HG03378 (cell line): Measurements from ENCODE around the gene CD40.

Experiments used
- ATAC-seq: cut with Tn5 transposase; IDR thresholded peaks from one replicate; pipeline ENCODE4 v1.9.1; 2021; ENCODE audit warnings: mild to moderate bottlenecking, moderate library complexity; ENCODE audit not compliant: unreplicated experiment

Gene CD40

DNA sequence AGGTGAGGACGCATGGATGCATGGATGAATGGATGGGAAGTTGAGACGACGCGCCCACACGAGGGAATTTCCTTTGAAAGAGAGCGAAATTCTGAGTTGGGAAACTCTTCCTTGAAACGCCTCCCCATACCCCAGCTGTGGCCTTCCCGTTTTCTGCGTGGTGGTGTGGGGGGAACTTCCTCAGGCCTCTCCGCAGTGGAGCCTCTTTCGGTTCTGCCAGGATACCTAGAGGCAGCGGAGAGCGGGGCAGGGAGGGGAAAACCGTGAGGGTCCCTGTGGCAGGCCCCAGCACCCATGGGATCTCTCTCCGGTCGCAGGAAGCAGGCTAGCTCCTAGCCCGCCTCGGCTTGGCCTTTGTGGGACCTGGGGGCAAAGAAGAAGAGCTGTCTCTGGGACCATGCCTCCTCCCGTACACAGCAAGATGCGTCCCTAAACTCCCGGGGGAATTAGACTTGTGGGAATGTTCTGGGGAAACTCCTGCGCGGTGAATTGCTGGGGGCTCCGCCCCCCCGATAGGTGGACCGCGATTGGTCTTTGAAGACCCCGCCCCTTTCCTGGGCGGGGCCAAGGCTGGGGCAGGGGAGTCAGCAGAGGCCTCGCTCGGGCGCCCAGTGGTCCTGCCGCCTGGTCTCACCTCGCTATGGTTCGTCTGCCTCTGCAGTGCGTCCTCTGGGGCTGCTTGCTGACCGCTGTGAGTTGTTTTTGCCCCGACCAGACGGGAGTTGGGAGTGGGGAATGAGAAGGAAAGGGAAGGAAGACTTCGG lies at the start of gene CD40:
Gene CD40 (plus strand): TSS at position 611 of the 764 bp plus-strand sequence. CDS start 30 bp downstream, at position 641.
- no peak for ATAC-seq

DNA sequence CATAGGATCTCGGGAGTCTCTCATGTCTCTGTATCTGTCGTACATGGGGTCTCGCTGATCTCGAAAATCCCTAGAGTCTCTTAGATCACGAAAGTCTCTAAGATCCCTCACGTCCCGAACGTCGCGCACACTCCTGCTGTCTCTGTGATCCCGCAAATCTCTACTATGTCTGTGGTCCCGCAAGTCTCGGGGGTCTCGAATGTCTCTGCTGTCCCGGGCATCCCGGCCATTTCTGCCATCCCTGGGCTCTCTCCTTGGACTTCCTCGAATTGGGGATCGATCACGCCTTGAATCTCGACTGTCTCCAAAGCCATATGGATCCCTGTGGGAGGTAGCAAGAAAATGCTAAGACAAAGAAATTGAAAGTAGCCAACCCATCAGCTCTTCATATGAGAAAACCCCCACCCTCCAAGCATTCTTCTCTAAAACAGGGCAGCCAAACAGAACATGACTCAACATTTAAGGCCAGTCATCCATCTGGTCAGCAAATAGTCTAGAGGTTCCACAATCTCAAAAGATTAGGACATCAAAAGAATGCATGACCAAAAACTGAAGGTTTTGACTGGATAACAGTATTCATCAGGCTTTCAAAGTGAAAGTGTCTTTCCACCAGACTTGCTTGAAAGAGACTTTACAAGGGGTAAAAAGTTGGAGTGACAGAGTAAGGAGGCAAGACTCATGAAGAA lies 47.8 kb upstream of the CD40 start:
- no peak for ATAC-seq

DNA sequence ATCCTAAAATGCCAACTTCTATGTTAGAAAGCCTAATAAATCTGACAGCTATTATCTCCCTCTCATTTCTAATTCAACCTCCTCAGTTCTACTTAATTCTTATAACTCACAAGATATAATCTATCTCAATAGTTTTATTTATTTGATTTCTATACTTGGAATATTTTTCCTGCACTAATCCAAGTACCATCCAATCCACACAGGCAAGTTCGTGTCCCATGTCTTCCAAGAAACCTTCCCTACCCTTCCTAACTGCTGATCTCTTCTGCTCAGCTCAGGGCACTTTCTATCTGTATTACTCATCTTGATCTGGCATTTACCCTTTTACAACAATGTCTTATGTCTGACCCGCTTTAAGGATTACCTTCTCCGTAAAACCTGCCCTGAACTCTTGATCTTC lies 46.5 kb upstream of the CD40 start:
- ATAC-seq: no peak

GRCh38 chr20:46073024-46073423 lies 45.1 kb upstream of the CD40 start:
- ATAC-seq: no peak

DNA sequence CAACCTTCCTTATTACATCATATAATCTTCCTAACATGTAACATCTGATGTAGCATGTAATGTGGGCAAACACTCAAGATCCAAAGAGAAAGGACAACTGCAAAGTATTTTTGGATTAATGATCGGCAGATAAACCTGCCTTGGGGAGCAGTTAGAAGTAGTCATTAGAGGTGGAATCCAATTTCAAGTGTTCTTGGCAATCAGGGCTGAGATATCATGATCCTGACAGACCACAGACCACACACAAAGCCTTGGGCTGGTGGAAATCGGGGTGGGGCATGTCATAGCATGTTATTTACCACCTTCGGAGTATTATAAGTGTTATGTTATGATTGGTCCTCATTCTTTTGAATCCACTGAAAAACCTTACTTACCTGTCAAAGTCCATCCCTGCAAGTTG lies 44.7 kb upstream of the CD40 start:
- no peak for ATAC-seq

GRCh38 chr20:46074006-46074405 lies 44.1 kb upstream of the CD40 start:
- no peak for ATAC-seq

DNA sequence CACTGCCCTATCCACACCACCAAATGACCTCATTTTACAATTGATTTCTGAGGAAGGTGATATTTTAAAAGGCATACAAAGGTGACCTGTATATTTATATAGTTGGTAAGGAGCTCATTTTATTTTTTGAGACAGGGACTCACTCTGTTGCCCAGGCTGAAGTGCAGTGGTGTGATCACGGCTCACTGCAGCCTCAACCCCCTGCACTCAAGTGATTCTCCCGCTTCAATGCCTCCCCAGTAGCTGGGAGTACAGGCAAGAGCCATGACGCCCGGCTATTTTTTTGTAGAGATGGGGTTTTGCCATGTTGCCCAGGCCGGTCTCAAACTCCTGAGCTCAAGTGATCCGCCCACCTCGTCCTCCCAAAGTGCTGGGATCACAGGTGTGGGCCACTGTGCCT lies 41.3 kb upstream of the CD40 start:
- ATAC-seq: no peak

- no peak for ATAC-seq
Observed at GRCh38 chr20:46077642-46078305, 40.3 kb upstream of the CD40 start.

- ATAC-seq: no peak
Observed at GRCh38 chr20:46078954-46079353, 39.2 kb upstream of the CD40 start.

- no peak for ATAC-seq
Observed at GRCh38 chr20:46081074-46081473, 37.0 kb upstream of the CD40 start.

DNA sequence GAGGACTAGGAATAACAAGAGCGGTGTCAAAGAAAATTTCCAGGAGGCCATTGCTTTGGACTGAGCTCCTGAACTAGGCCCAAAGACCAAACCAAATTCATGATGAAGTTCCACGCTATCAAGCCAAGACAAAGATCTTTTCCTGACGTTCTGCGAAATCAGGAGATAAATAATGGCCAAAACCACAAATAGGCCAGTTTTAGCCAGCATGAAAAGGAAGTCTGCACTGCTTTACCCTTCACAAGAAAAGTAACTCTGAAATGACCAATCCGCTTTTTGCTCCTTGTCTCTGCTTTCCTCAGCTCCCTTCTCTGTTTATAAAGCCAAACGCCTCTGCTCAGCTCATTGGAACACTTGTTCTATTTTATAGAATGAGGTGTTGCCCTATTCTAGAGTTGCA lies 35.0 kb upstream of the CD40 start:
- no peak for ATAC-seq

DNA sequence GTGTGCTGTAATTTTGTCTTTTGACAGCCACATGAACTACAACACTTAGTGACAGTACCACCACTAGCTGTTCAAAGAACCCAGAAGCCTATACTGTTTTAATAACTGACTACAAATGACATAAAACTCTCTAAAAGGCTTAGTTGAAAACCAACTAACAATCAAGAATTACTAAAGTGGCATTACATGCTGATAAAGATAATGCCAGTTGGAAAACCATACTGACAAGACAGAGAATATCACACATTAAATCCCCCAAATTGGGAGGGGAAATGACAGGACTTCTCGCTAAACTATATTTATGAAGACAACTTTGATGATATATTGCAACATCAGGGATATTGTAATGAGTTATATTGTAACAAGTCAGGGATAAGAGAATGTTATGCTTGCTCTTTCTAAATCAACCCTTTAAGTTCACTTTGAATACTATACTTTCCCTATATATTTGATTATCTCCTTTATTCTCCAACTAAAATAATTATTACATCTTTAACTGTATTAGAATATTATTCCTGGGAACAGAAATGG lies 34.5 kb upstream of the CD40 start:
- ATAC-seq: no peak

DNA sequence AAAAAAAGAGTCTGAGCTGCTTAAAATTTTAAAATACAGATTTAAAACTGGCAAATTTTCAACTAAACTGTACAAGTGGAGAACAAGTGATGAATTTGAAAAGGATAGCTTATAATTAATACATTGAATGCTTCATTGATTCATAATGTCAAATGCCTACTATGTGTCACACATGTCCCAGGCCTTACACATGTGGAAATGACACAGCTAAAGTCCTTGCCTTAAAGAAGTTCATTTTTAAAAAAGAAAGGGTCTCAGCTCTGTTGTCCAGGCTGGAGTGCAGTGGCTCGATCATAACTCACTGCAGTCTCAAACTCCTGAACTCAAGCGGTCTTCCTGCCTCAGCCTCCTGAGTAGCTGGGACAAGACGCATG lies 33.3 kb upstream of the CD40 start:
- no peak for ATAC-seq

- no peak for ATAC-seq
Observed at GRCh38 chr20:46085179-46085851, 32.8 kb upstream of the CD40 start.

- ATAC-seq: no peak
Observed at GRCh38 chr20:46087161-46087560, 31.0 kb upstream of the CD40 start.

DNA sequence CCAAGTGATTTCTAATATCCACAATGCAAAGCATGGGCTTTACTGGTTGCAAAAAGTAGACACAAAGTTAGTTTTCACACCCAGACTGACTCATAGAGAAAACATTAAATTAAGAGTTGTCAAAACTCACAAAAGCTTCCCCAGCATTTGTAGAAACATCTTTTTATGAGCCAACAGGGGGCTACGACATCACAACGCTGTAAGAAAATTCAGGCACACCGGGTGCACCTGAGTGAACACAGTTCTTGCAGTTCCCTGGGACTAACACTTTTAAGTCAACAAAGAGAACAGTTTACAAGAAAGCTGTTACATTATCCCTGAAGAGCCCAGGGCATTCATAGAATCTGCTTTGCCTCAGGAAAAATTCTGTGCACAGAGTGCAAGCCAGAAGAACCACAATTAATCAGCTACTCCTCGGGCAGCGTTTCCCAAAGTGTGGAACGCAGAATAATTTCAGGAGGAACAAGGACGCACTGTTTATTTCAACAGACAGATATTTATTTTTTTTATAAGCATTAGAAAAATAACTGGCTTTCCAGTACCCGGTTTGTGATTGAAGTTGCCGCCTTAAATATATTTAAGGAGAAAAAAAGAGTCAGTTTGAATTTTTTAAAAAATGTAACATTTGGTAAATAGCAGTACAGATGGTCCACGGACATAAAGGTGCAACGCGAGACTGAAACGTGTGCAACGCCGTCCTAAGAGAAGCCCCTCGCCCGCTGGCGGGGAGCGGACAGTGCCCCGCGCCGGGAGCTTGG lies 29.5 kb upstream of the CD40 start:
- peak; percentile 3 for ATAC-seq

DNA sequence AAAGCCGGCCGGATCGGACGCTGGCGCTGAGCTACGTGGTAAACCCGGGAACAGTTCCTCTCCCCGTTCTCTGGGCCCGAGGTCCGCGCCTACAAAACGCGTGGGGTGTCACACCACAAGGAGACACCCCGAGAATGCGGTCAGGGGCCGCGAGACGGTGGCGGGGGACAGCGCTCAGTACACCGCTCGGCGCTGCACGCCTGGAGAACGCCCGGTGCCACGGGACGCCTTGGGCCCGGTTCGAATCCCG lies 29.0 kb upstream of the CD40 start:
- ATAC-seq: peak; percentile 23

GRCh38 chr20:46089417-46090388 lies 28.4 kb upstream of the CD40 start, which contains the start of gene NCOA5:
NCOA5 (minus strand) TSS chr20:46089962; CDS start chr20:46079424, 10,538 bp downstream.
- peak; percentile 70 for ATAC-seq
